ENCODE measurements around the gene GPATCH8.

GRCh38 chr17:44499722-44500121 lies 3.5 kb downstream of the GPATCH8 start:
- TF ChIP-seq, protein P1, sequence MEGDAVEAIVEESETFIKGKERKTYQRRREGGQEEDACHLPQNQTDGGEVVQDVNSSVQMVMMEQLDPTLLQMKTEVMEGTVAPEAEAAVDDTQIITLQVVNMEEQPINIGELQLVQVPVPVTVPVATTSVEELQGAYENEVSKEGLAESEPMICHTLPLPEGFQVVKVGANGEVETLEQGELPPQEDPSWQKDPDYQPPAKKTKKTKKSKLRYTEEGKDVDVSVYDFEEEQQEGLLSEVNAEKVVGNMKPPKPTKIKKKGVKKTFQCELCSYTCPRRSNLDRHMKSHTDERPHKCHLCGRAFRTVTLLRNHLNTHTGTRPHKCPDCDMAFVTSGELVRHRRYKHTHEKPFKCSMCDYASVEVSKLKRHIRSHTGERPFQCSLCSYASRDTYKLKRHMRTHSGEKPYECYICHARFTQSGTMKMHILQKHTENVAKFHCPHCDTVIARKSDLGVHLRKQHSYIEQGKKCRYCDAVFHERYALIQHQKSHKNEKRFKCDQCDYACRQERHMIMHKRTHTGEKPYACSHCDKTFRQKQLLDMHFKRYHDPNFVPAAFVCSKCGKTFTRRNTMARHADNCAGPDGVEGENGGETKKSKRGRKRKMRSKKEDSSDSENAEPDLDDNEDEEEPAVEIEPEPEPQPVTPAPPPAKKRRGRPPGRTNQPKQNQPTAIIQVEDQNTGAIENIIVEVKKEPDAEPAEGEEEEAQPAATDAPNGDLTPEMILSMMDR (conservative IDR thresholded peaks at IDR 0.05), result no peak
- no peak for TF ChIP-seq EZH2 (IDR thresholded peaks at IDR 0.05; ENCODE audit: low read depth)
